Gastrocnemius medialis (tissue), 4 donors: Measurements from ENCODE around the gene NRG2.

Source experiments
- POLR2A ChIP-seq, 2 donors: fragments of 450-650 bp; IDR thresholded peaks; one replicate each; pipeline ENCODE4 v1.6.1; 2017; ENCODE audit warnings: antibody characterized with exemption in 2 of 2, mild to moderate bottlenecking in 2 of 2, moderate library complexity in 2 of 2
- TF ChIP-seq, protein P1 (sequence below), 5 experiments: fragments of 450-650 bp in 3 of 5; fragments of 200-600 bp in 2 of 5; sonication (generic) in 2 of 5; IDR thresholded peaks in 4 of 5; conservative IDR thresholded peaks in 1 of 5; 1 replicate in 4 of 5; 2 replicates in 1 of 5; pipeline ENCODE4 v1.5.1; 2016 to 2019; ENCODE audit warnings: antibody characterized with exemption in 5 of 5, mild to moderate bottlenecking in 3 of 5, moderate library complexity in 3 of 5

DNA sequence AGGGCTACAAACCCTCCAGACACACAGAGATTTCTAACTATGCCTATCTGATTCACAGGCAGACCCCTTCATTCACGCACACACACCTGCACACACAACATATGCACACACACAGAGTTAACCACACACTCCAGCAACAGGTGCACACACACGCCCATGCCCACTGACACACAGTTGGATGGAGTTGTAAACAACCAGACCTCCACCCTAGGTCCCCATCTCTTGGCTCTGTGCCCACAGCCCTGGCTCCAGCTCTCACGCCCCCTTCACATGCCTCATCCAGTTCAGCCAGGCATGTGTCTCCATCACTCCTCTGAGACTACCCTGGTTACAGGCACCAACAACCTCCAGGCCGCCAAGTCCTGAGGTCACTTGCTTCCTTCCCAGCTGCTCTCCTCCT, 186.4 kb downstream of the NRG2 start:
- TF ChIP-seq, protein P1, sequence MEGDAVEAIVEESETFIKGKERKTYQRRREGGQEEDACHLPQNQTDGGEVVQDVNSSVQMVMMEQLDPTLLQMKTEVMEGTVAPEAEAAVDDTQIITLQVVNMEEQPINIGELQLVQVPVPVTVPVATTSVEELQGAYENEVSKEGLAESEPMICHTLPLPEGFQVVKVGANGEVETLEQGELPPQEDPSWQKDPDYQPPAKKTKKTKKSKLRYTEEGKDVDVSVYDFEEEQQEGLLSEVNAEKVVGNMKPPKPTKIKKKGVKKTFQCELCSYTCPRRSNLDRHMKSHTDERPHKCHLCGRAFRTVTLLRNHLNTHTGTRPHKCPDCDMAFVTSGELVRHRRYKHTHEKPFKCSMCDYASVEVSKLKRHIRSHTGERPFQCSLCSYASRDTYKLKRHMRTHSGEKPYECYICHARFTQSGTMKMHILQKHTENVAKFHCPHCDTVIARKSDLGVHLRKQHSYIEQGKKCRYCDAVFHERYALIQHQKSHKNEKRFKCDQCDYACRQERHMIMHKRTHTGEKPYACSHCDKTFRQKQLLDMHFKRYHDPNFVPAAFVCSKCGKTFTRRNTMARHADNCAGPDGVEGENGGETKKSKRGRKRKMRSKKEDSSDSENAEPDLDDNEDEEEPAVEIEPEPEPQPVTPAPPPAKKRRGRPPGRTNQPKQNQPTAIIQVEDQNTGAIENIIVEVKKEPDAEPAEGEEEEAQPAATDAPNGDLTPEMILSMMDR (IDR thresholded peaks at IDR 0.05 in 4 of 5, conservative IDR thresholded peaks at IDR 0.05 in 1 of 5): no peak
- TF ChIP-seq POLR2A (IDR thresholded peaks at IDR 0.05): no peak
